Measurements from ENCODE around the gene DNPH1. TPM values are rescaled to one million over a fixed set of nuclear protein-coding genes. Genes with fewer than 3 reads are reported as not detected.

Gene DNPH1
- total and polyA plus RNA-seq, 10 of the 15 experiments (the other 5 are each of a cell fraction or from before 2014, with no cell fraction given): 7.0 to 136 (median 67.7) TPM

DNA sequence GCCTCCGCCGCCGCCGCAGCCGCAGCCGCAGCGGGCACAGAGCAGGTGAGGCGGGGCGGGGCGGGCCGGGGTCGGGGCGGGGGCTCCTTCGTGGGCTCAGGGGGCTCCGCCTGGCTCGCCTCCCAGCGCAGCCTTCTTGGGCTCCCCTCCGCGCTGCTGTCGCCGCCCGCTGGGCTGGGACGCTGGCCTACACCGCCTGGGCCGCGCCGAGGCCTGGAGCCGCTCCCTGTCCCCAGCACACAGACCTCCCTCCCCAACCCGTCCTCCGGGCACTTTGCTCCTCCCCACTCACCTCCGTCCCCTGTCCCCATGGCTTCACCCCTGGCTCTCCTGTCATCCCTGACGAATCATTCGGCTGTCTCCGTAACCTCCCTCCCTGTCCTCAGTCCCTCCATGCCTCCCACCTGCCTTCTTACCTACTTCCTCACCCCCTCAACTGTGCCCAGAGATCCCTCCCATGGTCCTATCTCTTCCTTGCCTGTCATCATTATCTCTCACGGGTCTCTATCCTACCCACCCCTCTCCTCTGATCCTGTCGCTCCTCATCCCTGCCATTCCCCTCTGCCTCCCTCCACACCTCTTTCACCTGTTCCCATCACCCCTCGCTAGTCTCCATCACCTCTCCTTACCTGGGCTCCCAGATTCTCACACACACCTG lies 14.5 kb upstream of the DNPH1 start:
- peaks cover 8 to 9% of the 10 kb centered on the region in 2 experiments for H3K27me3 ChIP-seq (replicated peaks in 1 of 2; ENCODE audit: control insufficient read depth in 2 of 2, insufficient read depth in 2 of 2, low read length in 1 of 2)
- peaks cover 2% of the 10 kb centered on the region; the same call in 2 of the 3 replicates for H3K9me3 ChIP-seq (replicated peaks; ENCODE audit: control insufficient read depth, insufficient read depth, low read length)
- SMC1A ChIA-PET (ENCODE audit: uncharacterized antibody, unreplicated experiment): no interaction called here
- 65% methylated on average over 7 of the region's 37 CpGs for WGBS (ENCODE audit: insufficient coverage, insufficient replicate concordance, low lambda C conversion rate, missing lambda C conversion rate)
- POLR2A ChIA-PET: no interaction called here
- H3K9ac ChIP-seq (ENCODE audit: control insufficient read depth, insufficient read depth, low read length): no peak overlapping the region
- BruUV-seq (replicated peaks): no TSS peak
- H3K4me3 ChIP-seq: no peak overlapping the region
- no peaks in the 10 kb centered on the region for H3K36me3 ChIP-seq (ENCODE audit: control insufficient read depth in 2 of 2, insufficient read depth in 2 of 2, low read length in 1 of 2)
- RAD21 ChIA-PET (ENCODE audit: unreplicated experiment): no interaction called here
- CTCF ChIA-PET: no interaction called here
- peaks cover 23% of the 10 kb centered on the region for H3K4me1 ChIP-seq (ENCODE audit: control insufficient read depth, insufficient read depth, low read length)
- DNase-seq (ENCODE audit: low read depth, low spot score) (no peak), FAIRE-seq (no peak), ATAC-seq (no peak)
- no peak overlapping the region for H3K4me2 ChIP-seq (ENCODE audit: control insufficient read depth, insufficient read depth)
- no peaks in the 10 kb centered on the region for H3K79me2 ChIP-seq (ENCODE audit: control insufficient read depth, insufficient read depth, low read length)
- no peak overlapping the region for H2AFZ ChIP-seq (ENCODE audit: control insufficient read depth, low read depth, low read length)
- H3K27ac ChIP-seq (ENCODE audit: control insufficient read depth, insufficient read depth): no peak overlapping the region
- intact Hi-C loops (cut with micrococcal nuclease; ENCODE audit: unreplicated experiment): no loop called here
- in situ Hi-C loops (cut with MboI): no loop called here
- TF ChIP-seq, protein P1, sequence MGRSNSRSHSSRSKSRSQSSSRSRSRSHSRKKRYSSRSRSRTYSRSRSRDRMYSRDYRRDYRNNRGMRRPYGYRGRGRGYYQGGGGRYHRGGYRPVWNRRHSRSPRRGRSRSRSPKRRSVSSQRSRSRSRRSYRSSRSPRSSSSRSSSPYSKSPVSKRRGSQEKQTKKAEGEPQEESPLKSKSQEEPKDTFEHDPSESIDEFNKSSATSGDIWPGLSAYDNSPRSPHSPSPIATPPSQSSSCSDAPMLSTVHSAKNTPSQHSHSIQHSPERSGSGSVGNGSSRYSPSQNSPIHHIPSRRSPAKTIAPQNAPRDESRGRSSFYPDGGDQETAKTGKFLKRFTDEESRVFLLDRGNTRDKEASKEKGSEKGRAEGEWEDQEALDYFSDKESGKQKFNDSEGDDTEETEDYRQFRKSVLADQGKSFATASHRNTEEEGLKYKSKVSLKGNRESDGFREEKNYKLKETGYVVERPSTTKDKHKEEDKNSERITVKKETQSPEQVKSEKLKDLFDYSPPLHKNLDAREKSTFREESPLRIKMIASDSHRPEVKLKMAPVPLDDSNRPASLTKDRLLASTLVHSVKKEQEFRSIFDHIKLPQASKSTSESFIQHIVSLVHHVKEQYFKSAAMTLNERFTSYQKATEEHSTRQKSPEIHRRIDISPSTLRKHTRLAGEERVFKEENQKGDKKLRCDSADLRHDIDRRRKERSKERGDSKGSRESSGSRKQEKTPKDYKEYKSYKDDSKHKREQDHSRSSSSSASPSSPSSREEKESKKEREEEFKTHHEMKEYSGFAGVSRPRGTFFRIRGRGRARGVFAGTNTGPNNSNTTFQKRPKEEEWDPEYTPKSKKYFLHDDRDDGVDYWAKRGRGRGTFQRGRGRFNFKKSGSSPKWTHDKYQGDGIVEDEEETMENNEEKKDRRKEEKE (IDR thresholded peaks at IDR 0.05): no peak
- TF ChIP-seq CEBPB (IDR thresholded peaks at IDR 0.05; ENCODE audit: borderline replicate concordance in 1 of 2, low read depth in 2 of 2, low read length in 2 of 2) (no peak), SREBF2 (IDR thresholded peaks at IDR 0.05; ENCODE audit: low read length) (no peak), FOXK2 (IDR thresholded peaks at IDR 0.05) (0 out of 2 replicates have a peak, but pooled peaks have one; percentile 17), MXI1 (IDR thresholded peaks at IDR 0.05; ENCODE audit: low read depth, low read length) (no peak)
- TF ChIP-seq, protein P2, sequence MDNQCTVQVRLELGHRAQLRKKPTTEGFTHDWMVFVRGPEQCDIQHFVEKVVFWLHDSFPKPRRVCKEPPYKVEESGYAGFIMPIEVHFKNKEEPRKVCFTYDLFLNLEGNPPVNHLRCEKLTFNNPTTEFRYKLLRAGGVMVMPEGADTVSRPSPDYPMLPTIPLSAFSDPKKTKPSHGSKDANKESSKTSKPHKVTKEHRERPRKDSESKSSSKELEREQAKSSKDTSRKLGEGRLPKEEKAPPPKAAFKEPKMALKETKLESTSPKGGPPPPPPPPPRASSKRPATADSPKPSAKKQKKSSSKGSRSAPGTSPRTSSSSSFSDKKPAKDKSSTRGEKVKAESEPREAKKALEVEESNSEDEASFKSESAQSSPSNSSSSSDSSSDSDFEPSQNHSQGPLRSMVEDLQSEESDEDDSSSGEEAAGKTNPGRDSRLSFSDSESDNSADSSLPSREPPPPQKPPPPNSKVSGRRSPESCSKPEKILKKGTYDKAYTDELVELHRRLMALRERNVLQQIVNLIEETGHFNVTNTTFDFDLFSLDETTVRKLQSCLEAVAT (IDR thresholded peaks at IDR 0.05): no peak
- H4K20me1 ChIP-seq (ENCODE audit: control insufficient read depth, insufficient read depth): no peaks in the 10 kb centered on the region
